ENCODE data around the gene CACNA2D1.

- TF ChIP-seq FOS (IDR thresholded peaks at IDR 0.05; ENCODE audit: extremely low read depth, insufficient read length) (no peak), BHLHE40 (IDR thresholded peaks at IDR 0.05; ENCODE audit: low read length) (no peak), YY1 (IDR thresholded peaks at IDR 0.05; ENCODE audit: borderline replicate concordance in 1 of 3, control insufficient read depth in 1 of 3, extremely low read depth in 1 of 3, insufficient read depth in 3 of 3, insufficient read length in 1 of 3, insufficient replicate concordance in 2 of 3, low read depth in 1 of 3, low read length in 2 of 3) (no peak), EHMT2 (IDR thresholded peaks at IDR 0.05) (no peak), POLR2AphosphoS5 (IDR thresholded peaks at IDR 0.05; ENCODE audit: control insufficient read depth, insufficient read depth, low read depth, low read length) (no peak)
These were observed 486 bp downstream of the CACNA2D1 start for GRCh38 chr7:82443036-82443546.

Data from K562 (cell line).